Kidney glomerular epithelial cell (primary cell): ENCODE results near the gene PPP2R3B.
A peak's percentile ranks its signal among the peaks of the same experiment; 100 is the strongest.
"Not testable (repeated sequence)": the region's sequence is repeated elsewhere in the genome, so short reads cannot be mapped to it uniquely, and the experiment has no call there.

Source experiments
- DNase-seq: peaks from one replicate; lab custom pipeline; 2025; lab: John Stamatoyannopoulos, UW

The PPP2R3B gene

DNA sequence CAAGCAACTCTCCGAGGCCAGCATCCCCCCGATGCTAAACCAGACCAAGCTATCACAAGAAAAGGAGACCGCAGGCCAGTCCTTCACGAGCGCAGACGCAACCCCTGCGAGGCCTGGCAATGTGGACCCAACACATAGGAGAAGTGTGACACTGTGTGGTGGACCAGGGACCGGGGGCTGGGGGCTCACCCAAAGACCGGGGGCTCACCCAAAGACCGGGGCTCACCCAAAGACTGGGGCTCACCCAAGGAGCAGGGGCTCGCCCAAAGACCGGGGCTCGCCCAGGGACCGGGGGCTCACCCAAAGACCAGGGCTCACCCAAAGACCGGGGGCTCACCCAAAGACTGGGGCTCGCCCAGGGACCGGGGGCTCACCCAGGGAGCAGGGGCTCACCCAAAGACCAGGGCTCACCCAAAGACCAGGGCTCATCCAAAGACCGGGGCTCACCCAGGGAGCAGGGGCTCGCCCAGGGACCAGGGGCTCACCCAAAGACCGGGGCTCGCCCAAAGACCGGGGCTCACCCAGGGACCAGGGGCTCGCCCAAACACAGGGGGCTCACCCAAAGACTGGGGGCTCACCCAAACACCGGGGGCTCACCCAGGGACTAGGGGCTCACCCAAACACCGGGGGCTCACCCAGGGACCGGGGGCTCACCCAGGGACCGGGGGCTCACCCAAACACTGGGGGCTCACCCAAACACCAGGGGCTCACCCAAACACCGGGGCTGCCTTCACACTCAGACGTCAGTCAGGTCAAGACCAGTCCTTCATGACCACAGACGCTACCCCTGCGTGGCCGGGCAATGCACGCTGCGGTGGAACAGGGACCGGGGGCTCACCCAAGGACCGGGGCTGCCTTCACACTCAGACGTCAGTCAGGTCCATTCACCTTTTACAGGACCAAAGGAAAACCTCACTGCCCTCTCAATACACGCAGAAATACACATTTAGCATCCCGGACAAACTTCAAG, 32.9 kb downstream of the PPP2R3B start:
- DNase-seq: no peak

DNA sequence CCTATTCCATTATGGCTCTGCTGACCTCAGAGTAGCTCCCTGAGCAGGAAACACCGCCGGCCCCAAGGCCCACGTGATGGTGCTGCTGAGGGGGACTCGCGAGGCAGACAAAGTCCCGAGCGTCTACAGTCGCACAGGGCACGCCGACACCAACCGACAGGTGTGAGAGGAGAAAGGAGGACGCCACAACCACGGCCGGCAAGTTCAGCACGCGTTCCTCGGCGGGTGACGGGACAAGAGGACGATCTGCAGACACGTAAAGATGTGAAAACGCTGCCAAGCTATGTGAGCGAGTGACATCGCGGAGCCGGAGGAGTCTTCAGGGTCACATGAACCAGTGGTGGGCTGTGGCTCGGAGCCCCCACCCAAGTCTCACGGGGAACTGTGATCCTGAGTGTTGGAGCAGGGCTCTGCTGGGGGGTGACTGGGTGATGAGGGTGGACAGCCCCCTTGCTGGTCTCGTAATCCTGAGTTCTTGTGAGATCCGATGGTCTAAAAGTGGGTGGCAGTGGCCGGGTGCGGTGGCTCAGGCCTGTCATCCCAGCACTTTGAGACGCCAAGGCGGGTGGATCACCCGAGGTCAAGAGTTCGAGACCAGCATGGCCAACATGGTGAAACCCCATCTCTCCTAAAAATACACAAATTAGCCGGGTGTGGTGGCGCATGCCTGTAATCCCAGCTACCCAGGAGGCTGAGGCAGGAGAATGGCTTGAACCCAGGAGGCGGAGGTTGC, 34.0 kb downstream of the PPP2R3B start:
- DNase-seq: no peak

DNA sequence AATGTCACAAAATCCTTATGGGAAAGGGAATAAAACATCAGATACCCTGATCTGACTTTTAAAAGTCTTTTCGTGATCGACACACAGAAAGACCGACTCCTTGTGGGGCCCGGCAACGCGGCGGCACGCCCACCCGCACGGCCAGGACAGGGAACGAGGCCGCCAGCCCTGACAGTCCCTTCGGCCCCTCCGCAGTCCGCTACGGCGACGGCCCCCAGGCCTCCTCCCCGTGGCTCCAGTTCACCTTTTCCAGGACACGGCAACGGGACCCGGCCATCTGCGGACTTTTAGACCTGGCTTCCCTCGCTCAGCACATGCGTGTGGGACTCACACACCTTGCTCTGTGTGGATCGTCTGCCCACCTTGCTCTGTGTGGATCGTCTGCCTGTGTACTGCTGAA, 34.5 kb downstream of the PPP2R3B start:
- no peak for DNase-seq

GRCh38 chrX:351736-352135, 35.0 kb downstream of the PPP2R3B start:
- no peak for DNase-seq

DNA sequence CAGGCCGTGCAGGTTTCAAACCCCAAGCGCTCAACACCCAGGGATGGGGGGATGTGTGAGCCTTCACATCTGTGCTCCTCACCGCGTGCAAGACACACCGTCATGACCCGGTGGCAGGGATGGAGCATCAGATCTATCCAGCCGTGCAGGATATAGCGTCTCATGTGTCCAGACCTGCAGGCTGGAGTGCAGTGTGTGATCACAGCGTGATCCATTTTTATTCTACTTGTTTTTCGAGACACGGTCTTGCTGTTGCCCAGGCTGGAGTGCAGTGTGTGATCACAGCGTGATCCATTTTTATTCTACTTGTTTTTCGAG, 35.4 kb downstream of the PPP2R3B start:
- not testable (repeated sequence) for DNase-seq

DNA sequence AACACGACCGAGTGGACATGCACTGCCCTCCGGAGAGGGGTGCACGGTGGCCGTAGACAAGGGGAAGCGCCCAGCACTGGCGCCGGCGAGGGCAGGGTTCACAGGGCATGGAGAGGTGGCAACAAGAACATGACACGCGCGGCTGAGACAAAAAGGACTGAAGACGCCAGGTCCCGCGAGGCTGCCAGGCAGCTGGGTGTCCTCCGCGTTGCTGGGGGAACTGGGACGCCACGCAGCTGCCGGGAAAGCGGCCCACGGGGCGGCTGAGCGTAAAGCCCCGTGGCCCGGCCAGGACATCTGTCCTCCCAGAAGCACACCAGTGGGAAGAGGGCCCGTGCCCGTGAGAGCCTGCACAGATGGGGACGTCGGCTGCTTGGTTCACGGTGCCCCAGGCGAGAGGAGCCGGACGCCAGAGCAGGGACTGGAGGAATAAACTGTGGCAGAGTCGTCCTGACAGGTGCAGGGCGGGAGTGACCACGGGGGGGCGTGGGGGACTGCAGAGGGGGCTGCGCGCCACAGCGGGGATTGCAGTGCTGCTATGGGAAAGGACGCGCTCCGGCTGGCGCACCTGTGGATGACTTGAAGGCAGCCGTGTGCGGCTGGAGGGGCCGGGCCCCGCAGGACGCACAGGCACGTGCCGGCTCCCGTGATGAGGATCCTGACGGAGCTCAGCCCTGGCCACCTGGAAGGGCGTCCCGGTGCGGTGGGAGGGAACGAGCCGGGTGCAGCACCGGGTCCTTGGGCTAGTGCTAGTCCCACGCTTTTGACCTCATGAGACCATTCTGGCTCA, 36.0 kb downstream of the PPP2R3B start:
- no peak for DNase-seq

GRCh38 chrX:350148-350533, 36.6 kb downstream of the PPP2R3B start:
- DNase-seq: no peak

GRCh38 chrX:349702-350101, 37.0 kb downstream of the PPP2R3B start:
- DNase-seq: no peak

DNA sequence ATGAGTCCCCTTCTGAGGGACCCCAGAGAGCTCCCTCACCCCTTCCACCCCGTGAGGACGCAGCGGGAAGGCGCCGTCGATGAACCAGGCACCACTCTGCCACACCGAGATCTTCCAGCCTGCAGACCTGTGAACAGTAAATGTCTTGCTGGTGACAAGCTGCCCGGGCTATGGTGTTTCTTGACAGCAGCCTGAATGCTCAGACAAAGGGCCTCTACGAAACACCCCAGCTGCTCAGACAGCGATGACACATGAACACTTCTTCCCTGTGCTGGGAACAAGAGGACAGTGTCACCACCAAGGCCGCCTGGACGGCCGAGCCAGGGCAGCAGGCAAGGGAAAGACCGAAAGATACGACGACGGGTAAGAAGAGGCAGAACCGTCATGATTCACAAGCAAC, 37.5 kb downstream of the PPP2R3B start:
- no peak for DNase-seq

GRCh38 chrX:348461-349117, 38.1 kb downstream of the PPP2R3B start:
- DNase-seq: peak; percentile 4

DNA sequence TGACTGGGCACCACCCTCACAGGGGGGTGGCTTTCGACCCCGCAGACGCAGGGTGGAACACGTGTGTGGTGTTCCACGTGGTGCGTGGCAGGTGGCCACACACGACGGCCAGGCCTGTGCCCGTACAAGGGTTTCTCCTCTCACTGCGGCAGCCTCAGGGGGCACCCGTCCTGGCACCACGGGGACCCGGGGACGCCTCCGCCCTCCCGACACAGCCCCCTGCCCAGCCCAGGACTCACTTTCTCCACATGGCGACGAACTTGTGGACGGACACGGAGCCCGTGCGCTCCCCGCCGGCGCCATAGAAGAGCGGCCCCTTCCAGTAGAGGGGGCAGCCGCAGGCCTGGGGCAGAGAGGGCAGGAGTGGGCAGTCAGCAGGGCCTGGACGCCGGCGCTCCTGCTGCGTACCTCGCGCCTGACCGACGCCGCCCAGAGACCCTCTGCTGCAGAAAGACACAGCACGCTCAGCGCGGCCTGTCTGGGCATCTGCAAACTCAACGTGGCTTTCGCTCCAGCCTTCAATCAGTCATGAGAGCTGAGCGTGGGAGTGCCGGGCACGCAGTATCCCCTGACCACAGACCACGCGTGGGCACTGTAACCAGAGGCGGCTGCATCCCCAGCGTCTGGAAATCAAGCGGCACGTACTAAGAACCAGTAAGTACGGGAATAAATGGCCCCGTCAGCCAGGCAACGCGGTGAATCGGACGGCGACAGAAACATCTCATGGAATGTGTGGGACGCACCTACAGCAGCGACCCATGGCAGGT, 39.2 kb downstream of the PPP2R3B start:
- DNase-seq: no peak

- DNase-seq: no peak
Observed at GRCh38 chrX:346034-346813, 40.5 kb downstream of the PPP2R3B start.

- no peak for DNase-seq
Observed at GRCh38 chrX:345020-345925, 41.4 kb downstream of the PPP2R3B start.

DNA sequence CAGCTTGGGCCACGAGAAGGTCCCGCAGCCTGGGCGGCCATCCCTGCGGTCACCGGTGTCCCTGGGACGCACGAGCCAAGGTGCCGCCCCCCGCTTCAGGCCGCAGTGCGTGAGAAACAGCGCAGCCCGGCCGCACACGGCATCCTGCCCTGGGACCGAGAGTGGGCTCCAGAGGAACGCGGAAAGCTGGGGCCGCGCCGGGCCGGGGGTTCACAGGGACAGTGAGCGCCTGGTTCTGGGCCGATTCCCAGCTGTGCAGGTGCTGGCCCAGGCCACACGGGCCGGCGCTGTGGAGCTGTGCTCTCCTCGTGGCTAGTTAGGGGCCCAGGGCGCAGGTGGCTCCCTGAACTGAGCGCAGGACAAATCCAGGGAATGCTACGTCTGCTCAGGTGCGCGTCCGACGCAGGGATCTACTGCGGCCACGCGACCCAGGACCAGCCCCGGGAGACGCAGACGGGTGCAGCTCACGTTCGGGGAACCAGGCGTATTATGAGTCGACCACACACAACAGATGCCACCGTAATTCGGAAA, 42.3 kb downstream of the PPP2R3B start:
- DNase-seq: no peak

DNA sequence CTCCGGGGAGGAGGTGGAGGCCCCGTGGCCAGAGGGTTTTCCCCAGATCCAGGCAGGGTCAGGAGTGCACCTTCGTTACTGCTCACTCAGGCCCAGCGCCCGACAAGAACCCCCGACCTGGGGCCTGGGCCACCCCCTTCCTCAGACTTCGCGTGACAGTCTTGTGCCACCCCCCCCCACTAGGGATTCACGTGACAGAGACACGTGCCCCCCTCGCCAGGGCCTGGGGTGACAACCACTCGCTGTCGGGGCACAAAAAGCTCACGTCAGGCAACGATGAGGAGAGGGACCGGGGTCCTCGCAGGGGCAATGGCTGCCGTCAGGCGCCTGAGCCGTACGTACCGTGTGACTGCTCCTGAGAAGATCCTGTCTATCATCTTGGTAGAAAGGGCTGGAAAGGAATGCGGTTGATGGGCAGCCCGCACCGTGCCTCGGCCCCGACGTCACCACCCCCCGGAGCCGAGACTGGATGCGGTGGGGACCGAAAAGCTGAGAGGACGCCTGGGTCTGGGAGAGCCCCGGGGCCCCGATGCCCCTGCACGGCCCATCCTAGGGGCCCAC, 45.1 kb downstream of the PPP2R3B start:
- DNase-seq: no peak

DNA sequence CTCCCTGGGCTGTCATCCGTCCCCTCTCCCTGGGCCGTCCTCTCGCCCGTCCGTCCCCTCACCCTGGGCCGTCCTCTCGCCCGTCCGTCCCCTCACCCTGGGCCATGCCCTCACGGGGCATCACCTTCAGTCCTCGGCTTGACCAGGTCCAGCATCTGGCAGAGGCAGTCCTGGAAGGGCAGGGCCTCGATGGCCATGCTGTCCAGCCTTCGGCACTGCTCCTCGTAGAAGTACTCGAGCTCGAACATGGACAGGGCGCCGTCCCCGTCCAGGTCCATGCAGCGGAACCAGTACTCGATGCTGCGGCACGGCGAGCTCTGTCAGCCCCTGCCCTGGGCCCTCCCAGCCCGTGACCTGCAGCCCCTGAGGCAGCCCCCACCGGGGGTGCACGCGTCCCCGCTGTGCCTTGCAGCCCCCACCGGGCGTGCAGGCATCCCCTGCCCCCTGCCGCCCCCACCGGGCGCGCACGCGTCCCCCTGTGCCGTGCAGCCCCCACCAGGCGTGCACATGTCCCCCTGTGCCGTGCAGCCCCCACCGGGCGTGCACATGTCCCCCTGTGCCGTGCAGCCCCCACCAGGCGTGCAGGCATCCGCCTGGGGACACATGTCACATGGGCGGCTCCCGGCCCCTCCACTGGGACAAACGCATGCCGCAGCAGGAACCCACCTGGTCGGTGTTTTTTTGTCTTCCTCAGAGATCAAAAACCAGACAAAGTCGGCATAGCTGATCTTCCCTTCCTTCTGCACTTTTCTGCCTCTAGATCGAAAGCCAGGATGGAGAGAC, 45.9 kb downstream of the PPP2R3B start:
- DNase-seq: no peak

GRCh38 chrX:340121-340520, 46.6 kb downstream of the PPP2R3B start:
- DNase-seq: no peak

GRCh38 chrX:338836-339400, 47.8 kb downstream of the PPP2R3B start:
- DNase-seq: no peak
